Spleen (tissue), 11 donors: Measurements from ENCODE around the gene C19orf25. TPM values are rescaled to one million over a fixed set of nuclear protein-coding genes. Genes with fewer than 3 reads are reported as not detected.
"Not testable (repeated sequence)": the region's sequence is repeated elsewhere in the genome, so short reads cannot be mapped to it uniquely, and the experiment has no call there.

Experiments
- DNase-seq: peaks from one replicate; pipeline ENCODE4 v3.0.0-alpha.2; 2020
- H3K27ac ChIP-seq, 8 donors: fragments of 200-600 bp; sonication (generic) in 7 of 8; 1 replicate in 4 of 8; 2 replicates in 4 of 8; pipeline versions ENCODE4 v1.5.0 to v1.8.0; 2016 to 2021; ENCODE audit warnings: inconsistent platforms in 4 of 8, mild to moderate bottlenecking in 4 of 8, moderate library complexity in 1 of 8
- H3K27me3 ChIP-seq, 7 donors: fragments of 200-600 bp; sonication (generic) in 6 of 7; replicated peaks in 1 of 7; 1 replicate in 4 of 7; 2 replicates in 3 of 7; pipeline versions ENCODE4 v1.5.0 to v1.8.0; 2016 to 2021; ENCODE audit warnings: inconsistent platforms in 3 of 7, mild to moderate bottlenecking in 1 of 7
- H3K36me3 ChIP-seq, 6 donors: fragments of 200-600 bp; sonication (generic) in 5 of 6; 1 replicate in 4 of 6; 2 replicates in 2 of 6; pipeline versions ENCODE4 v1.5.0 to v1.8.0; 2016 to 2021; ENCODE audit warnings: inconsistent platforms in 2 of 6
- H3K4me1 ChIP-seq, 6 donors: fragments of 200-600 bp; sonication (generic) in 5 of 6; 1 replicate in 3 of 6; 2 replicates in 3 of 6; pipeline versions ENCODE4 v1.5.0 to v1.8.0; 2016 to 2021; ENCODE audit warnings: inconsistent platforms in 3 of 6
- H3K4me3 ChIP-seq, 8 donors: fragments of 200-600 bp; sonication (generic) in 7 of 8; 1 replicate in 4 of 8; 2 replicates in 4 of 8; pipeline versions ENCODE4 v1.5.0 to v1.8.0; 2016 to 2021; ENCODE audit warnings: inconsistent platforms in 4 of 8, mild to moderate bottlenecking in 4 of 8, moderate library complexity in 2 of 8
- H3K9me3 ChIP-seq, 8 donors: fragments of 200-600 bp; sonication (generic) in 7 of 8; 1 replicate in 4 of 8; 2 replicates in 4 of 8; pipeline versions ENCODE4 v1.5.0 to v1.8.0; 2016 to 2021; ENCODE audit warnings: inconsistent platforms in 4 of 8
- CTCF ChIP-seq, 11 experiments: fragments of 200-600 bp in 7 of 11; fragments of 450-650 bp in 4 of 11; sonication (generic) in 4 of 11; IDR thresholded peaks in 8 of 11; conservative IDR thresholded peaks in 3 of 11; 1 replicate in 7 of 11; 2 replicates in 4 of 11; pipeline versions ENCODE4 v1.4.0 to v1.8.0; 2016 to 2021; ENCODE audit warnings: antibody characterized with exemption in 11 of 11, inconsistent platforms in 4 of 11, mild to moderate bottlenecking in 1 of 11
- POLR2A ChIP-seq, 3 donors: fragments of 450-650 bp; IDR thresholded peaks; one replicate each; pipeline ENCODE4 v1.5.1; 2017; ENCODE audit warnings: antibody characterized with exemption in 3 of 3, mild to moderate bottlenecking in 1 of 3
- POLR2AphosphoS5 ChIP-seq, 3 donors: sonication (generic); formaldehyde crosslinking; IDR thresholded peaks; one replicate each; pipeline ENCODE4 v1.5.1; 2017; ENCODE audit warnings: antibody characterized with exemption in 3 of 3
- WGBS, 5 donors: extraction: QIAGEN DNeasy Blood & Tissue Kit in 3 of 5; methylation state at CpG; one replicate each; pipeline versions ENCODE4 v1.1.5 to v1.1.7; 2013 to 2018; 5-methylcytosine and 5-hydroxymethylcytosine counted together
- intact Hi-C: fragments of 100-400 bp; cut with DNase I; formaldehyde crosslinking; loops from one replicate; pipeline ENCODE4 v1.15.0; 2023; ENCODE audit warnings: low total_unique reads
- polyA plus RNA-seq, 3 donors: library from polyadenylated mRNA; stranded (reverse); fragments of 200-250 nt; gene quantifications; one replicate each; pipeline ENCODE4 v1.2.1, GENCODE V29; 2013
- total RNA-seq, 7 donors: library from RNA; depleted of rRNA in 3 of 7; stranded (reverse); fragments of >200 nt in 3 of 7; fragmentation: NEBNext Ultra II Directional in 4 of 7; extraction: Animal tissue kit (Norgen Biotek cat#: 25700) in 4 of 7; gene quantifications; one replicate each; pipeline versions ENCODE4 v1.1.0 to v1.2.1, GENCODE V29; 2016 to 2021
- donor health status: healthy with polysubstance abuse.
- donor health status: DM: no; HTN: no; CAD: no; lungs with moderate emphysema.
- donor health status: DM: no; HTN: no; CAD: no.
- donor health status: Bipolar disorder and iron deficiency.
- donor health status: healthy.
- donor health status: DM: no; HTN: no; CAD: no.
- donor health status: DM: yes; HTN: yes; CAD: no.

C19orf25 gene
- total and polyA plus RNA-seq, 10 donors: 24.7 to 56.6 (median 39.5) TPM

- no peak overlapping the region for H3K4me3 ChIP-seq
- no peaks in the 10 kb centered on the region for H3K36me3 ChIP-seq
- no peak for DNase-seq
- H3K9me3 ChIP-seq: no peaks in the 10 kb centered on the region
- WGBS, 5 donors: 69 to 92% (median 71%) methylated on average over 2 to 9 of the region's 9 CpGs
- TF ChIP-seq POLR2AphosphoS5 (IDR thresholded peaks at IDR 0.05) (no peak), POLR2A (IDR thresholded peaks at IDR 0.05) (no peak), CTCF (IDR thresholded peaks at IDR 0.05 in 8 of 11, conservative IDR thresholded peaks at IDR 0.05 in 3 of 11) (no peak)
- no peak overlapping the region for H3K27ac ChIP-seq
- H3K27me3 ChIP-seq: peaks cover 0 to 86% (median 37%) of the 10 kb centered on the region in 7 donors
- intact Hi-C loops: no loop called here
- H3K4me1 ChIP-seq: peaks cover 5 to 11% (median 8%) of the 10 kb centered on the region in 6 donors
These were observed 22.2 kb upstream of the C19orf25 start for GRCh38 chr19:1501200-1501595.

GRCh38 chr19:1499231-1499630 lies 20.2 kb upstream of the C19orf25 start:
- H3K9me3 ChIP-seq, DNase-seq, H3K27ac ChIP-seq, intact Hi-C loops, H3K36me3 ChIP-seq, H3K4me3 ChIP-seq: not testable (repeated sequence)
- peaks cover 0 to 70% (median 35%) of the 10 kb centered on the region in 7 donors for H3K27me3 ChIP-seq
- H3K4me1 ChIP-seq: peaks cover 5 to 11% (median 8%) of the 10 kb centered on the region in 6 donors
- 84 to 91% (median 90%) methylated on average over 4 to 33 of the region's 34 CpGs; no CpG with 5 or more reads in 1 of the 5 donors for WGBS, 5 donors

- Histone ChIP-seq H3K4me3 (no peak overlapping the region), H3K36me3 (no peaks in the 10 kb centered on the region), H3K27me3 (peaks cover 0 to 58% (median 20%) of the 10 kb centered on the region in 7 donors), H3K4me1 (no peaks in the 10 kb centered on the region), H3K9me3 (no peaks in the 10 kb centered on the region), H3K27ac (no peak overlapping the region)
- DNase-seq: no peak
- WGBS, 5 donors: 82 to 87% (median 85%) methylated on average over 21 to 25 of the region's 25 CpGs
- intact Hi-C loops: no loop called here
- TF ChIP-seq POLR2AphosphoS5 (IDR thresholded peaks at IDR 0.05) (no peak), CTCF (IDR thresholded peaks at IDR 0.05 in 8 of 11, conservative IDR thresholded peaks at IDR 0.05 in 3 of 11) (no peak), POLR2A (IDR thresholded peaks at IDR 0.05) (no peak)
These were observed 18.7 kb upstream of the C19orf25 start for GRCh38 chr19:1497578-1498235.

- Histone ChIP-seq H3K9me3 (no peaks in the 10 kb centered on the region), H3K4me1 (peaks cover 0 to 7% (median under 1%) of the 10 kb centered on the region in 6 donors), H3K27me3 (peaks cover 0 to 58% (median 16%) of the 10 kb centered on the region in 7 donors), H3K27ac (no peak overlapping the region), H3K36me3 (no peaks in the 10 kb centered on the region), H3K4me3 (no peak overlapping the region)
- intact Hi-C loops: no loop called here
- no peak for DNase-seq
- 71 to 82% (median 74%) methylated on average over 25 to 39 of the region's 39 CpGs for WGBS, 5 donors
- TF ChIP-seq POLR2AphosphoS5 (IDR thresholded peaks at IDR 0.05) (no peak), CTCF (IDR thresholded peaks at IDR 0.05 in 8 of 11, conservative IDR thresholded peaks at IDR 0.05 in 3 of 11) (no peak), POLR2A (IDR thresholded peaks at IDR 0.05) (no peak)
These were observed 17.9 kb upstream of the C19orf25 start for GRCh38 chr19:1496714-1497577.
